NCI-H2029 treated with DMSO at 0.1 percent for 48 hours (cell line): ENCODE data around the gene TSHZ2.

ENCODE experiments used
- DNase-seq: peaks from one replicate; lab custom pipeline; 2025; lab: John Stamatoyannopoulos, UW

The TSHZ2 gene

GRCh38 chr20:52972190-52972937 lies at the start of gene TSHZ2:
TSHZ2 (plus strand) TSS chr20:52972358; CDS start chr20:52973294, 936 bp downstream.
- peak; percentile 69 for DNase-seq

- no peak for DNase-seq
Observed at GRCh38 chr20:52922436-52922835, 49.7 kb upstream of the TSHZ2 start.

- DNase-seq, result no peak
Observed at GRCh38 chr20:52923123-52923937, 48.8 kb upstream of the TSHZ2 start.

GRCh38 chr20:52924411-52925271 lies 47.5 kb upstream of the TSHZ2 start:
- no peak for DNase-seq

GRCh38 chr20:52926505-52926904 lies 45.7 kb upstream of the TSHZ2 start:
- DNase-seq, result no peak

GRCh38 chr20:52933867-52934266 lies 38.3 kb upstream of the TSHZ2 start:
- DNase-seq, result no peak

- no peak for DNase-seq
Observed at GRCh38 chr20:52936351-52937340, 35.5 kb upstream of the TSHZ2 start.

GRCh38 chr20:52937591-52938100 lies 34.5 kb upstream of the TSHZ2 start:
- no peak for DNase-seq

GRCh38 chr20:52939141-52939540 lies 33.0 kb upstream of the TSHZ2 start:
- no peak for DNase-seq

- DNase-seq, result no peak
Observed at GRCh38 chr20:52941808-52942207, 30.4 kb upstream of the TSHZ2 start.

- no peak for DNase-seq
Observed at GRCh38 chr20:52943185-52943841, 28.8 kb upstream of the TSHZ2 start.

GRCh38 chr20:52945268-52945667 lies 26.9 kb upstream of the TSHZ2 start:
- DNase-seq, result no peak

- DNase-seq, result no peak
Observed at GRCh38 chr20:52945862-52946522, 26.2 kb upstream of the TSHZ2 start.

- no peak for DNase-seq
Observed at GRCh38 chr20:52948491-52948890, 23.7 kb upstream of the TSHZ2 start.

- DNase-seq, result no peak
Observed at GRCh38 chr20:52953020-52953419, 19.1 kb upstream of the TSHZ2 start.

GRCh38 chr20:52954849-52955248 lies 17.3 kb upstream of the TSHZ2 start:
- no peak for DNase-seq

GRCh38 chr20:52958211-52958610 lies 13.9 kb upstream of the TSHZ2 start:
- no peak for DNase-seq

- peak; percentile 97 for DNase-seq
Observed at GRCh38 chr20:52959125-52959524, 13.0 kb upstream of the TSHZ2 start.

GRCh38 chr20:52962183-52962582 lies 10.0 kb upstream of the TSHZ2 start:
- DNase-seq, result no peak

- no peak for DNase-seq
Observed at GRCh38 chr20:52963131-52963530, 9.0 kb upstream of the TSHZ2 start.
